ENCODE measurements around the gene BOLA1.

GRCh38 chr1:149877211-149877946 lies 22.0 kb upstream of the BOLA1 start:
- no peak for TF ChIP-seq USF1 (IDR thresholded peaks at IDR 0.05)
- TF ChIP-seq FOXM1 (IDR thresholded peaks at IDR 0.05; ENCODE audit: borderline replicate concordance, low read depth), result no peak
- no peak for TF ChIP-seq TEAD4 (IDR thresholded peaks at IDR 0.05)
- no peak for TF ChIP-seq MAX (IDR thresholded peaks at IDR 0.05)
- no peak for TF ChIP-seq RAD21 (IDR thresholded peaks at IDR 0.05; ENCODE audit: low read depth)
- no peak for TF ChIP-seq YY1 (IDR thresholded peaks at IDR 0.05; ENCODE audit: low read depth)
- TF ChIP-seq ZBTB7A (IDR thresholded peaks at IDR 0.05; ENCODE audit: low read depth), result no peak
- TF ChIP-seq REST (IDR thresholded peaks at IDR 0.05; ENCODE audit: low read depth), result no peak
- no peak for TF ChIP-seq EP300 (IDR thresholded peaks at IDR 0.05; ENCODE audit: borderline replicate concordance)
- TF ChIP-seq EGR1 (IDR thresholded peaks at IDR 0.05), result no peak
- no peak for TF ChIP-seq CREB1 (IDR thresholded peaks at IDR 0.05; ENCODE audit: low read depth)
- no peak for TF ChIP-seq CEBPB (IDR thresholded peaks at IDR 0.05)
- TF ChIP-seq TAF1 (IDR thresholded peaks at IDR 0.05; ENCODE audit: low read depth), result no peak
